Measurements from ENCODE around the gene NLRC5.
"Not testable (repeated sequence)": the region's sequence is repeated elsewhere in the genome, so short reads cannot be mapped to it uniquely, and the experiment has no call there.

The NLRC5 gene

GRCh38 chr16:57003439-57004386 lies 14.4 kb downstream of the NLRC5 start:
- DNase-seq = no peak

DNA sequence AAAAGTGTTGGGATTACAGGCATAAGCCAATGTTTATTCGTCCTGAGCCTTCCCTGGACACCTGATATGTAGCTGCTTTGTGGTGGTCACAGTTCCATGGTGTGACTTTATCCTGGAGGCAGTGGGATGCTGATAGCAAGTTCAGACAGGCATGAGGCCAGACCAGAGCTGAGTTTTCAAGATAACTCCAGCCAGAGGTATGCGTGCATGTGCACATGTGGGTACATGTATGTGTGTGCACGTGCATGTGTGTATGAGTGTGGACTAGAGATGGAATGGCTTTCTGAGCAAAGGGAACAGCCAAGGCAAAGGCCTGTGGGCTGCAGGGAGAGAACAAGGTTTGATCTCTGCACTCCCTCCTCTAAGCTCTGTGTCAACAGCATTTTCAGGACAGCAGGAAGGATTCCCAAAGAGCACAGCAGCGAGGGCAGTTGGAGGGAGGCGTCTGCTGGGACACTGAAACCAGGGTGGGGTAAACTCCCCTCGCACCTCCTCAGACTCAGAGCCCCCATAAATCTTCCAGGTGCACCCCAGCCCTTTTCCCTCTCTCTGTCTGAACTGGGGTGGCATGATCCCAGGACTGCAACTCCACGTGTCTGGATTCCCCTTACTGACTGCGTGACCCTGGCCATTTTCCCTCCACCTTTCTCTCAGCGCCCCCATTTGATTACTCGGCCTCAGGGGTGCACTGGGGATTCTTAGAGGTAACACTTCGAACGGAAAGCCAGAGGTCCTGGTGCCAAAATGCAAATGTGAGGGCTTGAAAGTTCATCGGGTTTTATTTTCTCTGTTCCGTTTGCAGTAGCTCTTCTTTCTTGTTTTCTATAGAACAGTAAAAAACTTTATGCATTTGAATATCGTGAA lies 15.3 kb downstream of the NLRC5 start:
- no peak for DNase-seq

DNA sequence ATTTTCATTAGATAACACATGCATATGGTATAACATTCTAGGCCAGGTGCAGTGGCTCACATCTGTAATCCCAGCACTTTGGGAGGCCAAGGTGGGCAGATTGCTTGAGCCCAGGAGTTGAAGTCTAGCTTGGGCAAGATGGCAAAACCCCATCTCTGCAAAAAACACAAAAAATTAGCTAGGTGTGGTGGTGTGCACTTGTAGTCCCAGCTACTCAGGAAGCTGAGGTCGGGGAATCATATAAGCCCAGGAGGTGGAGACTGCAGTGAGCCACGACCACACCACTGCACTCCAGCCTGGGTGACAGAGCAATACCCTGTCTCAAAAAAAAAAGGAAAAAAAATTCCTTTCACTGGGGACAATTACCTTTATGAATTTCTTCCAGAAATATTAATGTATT lies 16.2 kb downstream of the NLRC5 start:
- not testable (repeated sequence) for DNase-seq

- no peak for DNase-seq
Measured at GRCh38 chr16:57007050-57007449, 17.7 kb downstream of the NLRC5 start.

- no peak for DNase-seq
Measured at GRCh38 chr16:57007530-57007929, 18.2 kb downstream of the NLRC5 start.

DNA sequence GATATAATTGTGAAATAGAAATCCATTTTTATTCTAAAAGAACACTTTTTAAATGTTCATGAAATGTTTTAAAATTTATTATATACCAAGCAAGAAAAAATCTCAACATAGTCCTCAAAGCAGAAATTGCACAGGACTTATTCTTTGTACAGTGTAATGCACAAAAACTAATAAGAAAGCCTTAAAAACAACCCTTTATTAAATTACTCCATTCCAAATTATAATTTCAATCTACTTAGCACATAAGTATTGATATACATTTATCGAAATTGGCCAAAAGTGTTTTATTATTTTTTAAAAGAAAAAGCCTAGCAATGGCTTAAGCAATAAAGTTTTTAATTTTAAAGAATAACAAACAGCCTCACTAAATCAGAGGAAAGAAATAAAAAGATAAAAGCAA lies 19.1 kb downstream of the NLRC5 start:
- no peak for DNase-seq

GRCh38 chr16:57009643-57010170 lies 20.4 kb downstream of the NLRC5 start:
- DNase-seq = no peak

- DNase-seq = no peak
Measured at GRCh38 chr16:57012353-57012752, 23.0 kb downstream of the NLRC5 start.

GRCh38 chr16:57013229-57013628 lies 23.9 kb downstream of the NLRC5 start:
- no peak for DNase-seq

DNA sequence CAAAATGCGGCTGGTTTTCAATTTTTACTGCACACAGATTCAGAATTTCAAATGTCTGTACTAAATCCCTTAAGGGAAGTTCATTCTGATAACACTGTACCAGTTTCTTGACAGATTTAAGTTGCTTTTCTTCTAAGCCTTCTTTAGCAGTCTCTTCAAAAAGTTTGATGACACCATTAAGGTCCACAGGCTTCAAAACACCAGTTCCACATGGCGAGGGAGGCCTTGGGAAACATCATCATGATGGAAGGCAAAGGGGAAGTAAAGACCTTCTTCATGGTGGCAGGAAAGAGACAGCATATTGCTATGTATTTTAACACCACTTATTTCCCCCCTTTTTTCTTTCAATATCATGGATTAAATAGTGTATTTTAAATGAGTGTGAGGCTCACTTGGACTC lies 24.5 kb downstream of the NLRC5 start:
- no peak for DNase-seq

- no peak for DNase-seq
Measured at GRCh38 chr16:57016301-57016700, 26.9 kb downstream of the NLRC5 start.

DNA sequence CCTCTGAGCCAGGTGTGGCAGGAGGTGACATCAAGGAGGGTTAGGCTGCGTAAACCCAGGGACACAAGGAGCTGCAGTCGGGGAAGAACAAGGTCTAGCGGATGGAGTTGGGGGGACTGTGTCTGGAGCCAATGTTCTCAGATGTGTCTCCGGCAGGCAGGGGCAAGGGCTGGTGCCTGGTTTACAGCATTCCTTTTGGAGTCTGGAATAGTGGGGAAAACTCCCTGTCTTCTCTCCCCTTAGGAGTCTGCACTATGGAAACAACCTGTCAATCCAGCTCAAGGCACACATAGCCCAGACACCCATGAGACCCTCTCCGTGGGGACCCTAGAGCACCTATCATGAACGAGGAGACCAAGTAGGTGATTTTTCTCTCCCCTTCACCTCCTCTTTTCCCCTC lies 27.5 kb downstream of the NLRC5 start:
- DNase-seq = no peak

- DNase-seq = no peak
Measured at GRCh38 chr16:57017251-57017650, 27.9 kb downstream of the NLRC5 start.

DNA sequence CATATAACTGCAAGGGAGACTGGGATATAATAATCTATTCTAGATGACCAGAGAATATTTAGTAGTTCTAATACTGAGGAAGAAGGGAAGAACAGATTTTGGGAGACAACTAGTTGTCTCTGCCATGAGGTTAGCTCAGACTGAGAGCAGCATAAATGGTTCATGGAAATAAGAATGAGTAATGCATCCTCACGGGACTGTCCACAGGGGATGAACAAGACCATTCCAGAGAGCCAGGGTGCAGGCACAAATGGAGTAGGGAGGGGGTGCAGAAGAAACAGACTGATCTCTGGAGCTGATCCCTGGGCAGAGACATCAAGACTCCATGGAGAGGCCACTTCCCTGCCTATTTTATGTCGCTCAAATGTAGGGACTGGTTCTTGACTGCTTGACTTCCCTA lies 30.4 kb downstream of the NLRC5 start:
- no peak for DNase-seq

DNA sequence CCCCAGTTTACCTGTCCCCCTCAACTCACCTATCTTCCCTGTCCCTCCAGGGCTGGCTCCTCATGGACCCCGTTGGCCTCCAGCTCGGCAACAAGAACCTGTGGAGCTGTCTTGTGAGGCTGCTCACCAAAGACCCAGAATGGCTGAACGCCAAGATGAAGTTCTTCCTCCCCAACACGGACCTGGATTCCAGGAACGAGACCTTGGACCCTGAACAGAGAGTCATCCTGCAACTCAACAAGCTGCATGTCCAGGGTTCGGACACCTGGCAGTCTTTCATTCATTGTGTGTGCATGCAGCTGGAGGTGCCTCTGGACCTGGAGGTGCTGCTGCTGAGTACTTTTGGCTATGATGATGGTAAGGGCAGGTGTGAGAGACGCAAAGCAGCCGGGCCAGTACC lies 31.3 kb downstream of the NLRC5 start:
- DNase-seq = no peak

- no peak for DNase-seq
Measured at GRCh38 chr16:57021757-57022156, 32.4 kb downstream of the NLRC5 start.

DNA sequence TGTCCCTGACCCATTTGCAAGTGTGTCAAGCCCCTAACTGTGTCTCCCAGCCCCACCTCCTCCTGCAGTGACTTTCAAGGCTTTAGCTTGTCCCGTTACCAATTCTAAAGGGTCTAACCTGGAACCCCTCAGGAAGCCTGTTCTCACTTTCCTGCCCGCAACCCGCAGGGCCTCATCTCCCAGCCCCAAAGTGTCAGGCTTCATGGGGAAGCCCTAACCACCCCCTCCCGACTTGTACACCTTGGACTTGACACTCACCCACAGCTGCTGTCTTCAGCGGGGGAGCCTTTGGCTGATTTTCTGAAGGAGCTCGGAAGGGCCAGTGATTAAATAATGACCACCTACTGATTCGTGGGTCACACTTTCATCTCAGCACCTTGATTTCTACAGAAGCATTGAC lies 33.1 kb downstream of the NLRC5 start:
- no peak for DNase-seq

DNA sequence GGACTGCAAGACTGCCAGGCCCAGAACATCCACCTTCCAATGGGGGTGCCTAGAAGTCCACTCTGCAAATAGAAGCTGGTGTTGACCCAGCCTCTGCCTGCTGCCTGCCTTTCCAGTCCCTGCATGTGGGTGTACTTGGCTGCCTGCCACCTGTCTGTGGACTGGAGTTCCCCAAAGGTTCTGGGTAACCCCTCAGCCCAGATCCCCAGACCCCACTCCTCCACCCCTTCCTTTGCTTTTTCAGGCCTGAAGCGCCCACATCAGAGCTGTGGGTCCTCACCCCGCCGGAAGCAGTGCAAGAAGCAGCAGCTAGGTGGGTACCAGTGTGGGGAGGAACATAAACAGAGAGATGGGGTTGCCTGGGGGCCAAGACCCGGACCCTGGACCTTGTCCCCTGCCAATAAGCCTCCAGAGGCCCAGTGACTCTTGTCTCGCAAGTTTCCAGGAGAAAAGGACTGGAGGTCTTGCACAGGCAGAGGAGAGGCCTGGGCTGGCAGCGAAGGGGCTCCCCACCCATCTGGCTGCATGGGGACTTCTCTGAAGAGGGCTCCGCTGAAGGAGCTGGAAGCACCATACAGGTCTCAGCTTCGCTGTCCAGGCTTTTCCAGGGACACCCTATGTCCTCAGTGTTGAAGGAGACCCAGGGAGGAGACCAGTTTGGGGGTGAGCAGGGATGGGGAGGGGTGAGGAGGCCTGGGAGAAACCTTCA lies 34.3 kb downstream of the NLRC5 start:
- DNase-seq = no peak

- no peak for DNase-seq
Measured at GRCh38 chr16:57024894-57025680, 35.7 kb downstream of the NLRC5 start.

DNA sequence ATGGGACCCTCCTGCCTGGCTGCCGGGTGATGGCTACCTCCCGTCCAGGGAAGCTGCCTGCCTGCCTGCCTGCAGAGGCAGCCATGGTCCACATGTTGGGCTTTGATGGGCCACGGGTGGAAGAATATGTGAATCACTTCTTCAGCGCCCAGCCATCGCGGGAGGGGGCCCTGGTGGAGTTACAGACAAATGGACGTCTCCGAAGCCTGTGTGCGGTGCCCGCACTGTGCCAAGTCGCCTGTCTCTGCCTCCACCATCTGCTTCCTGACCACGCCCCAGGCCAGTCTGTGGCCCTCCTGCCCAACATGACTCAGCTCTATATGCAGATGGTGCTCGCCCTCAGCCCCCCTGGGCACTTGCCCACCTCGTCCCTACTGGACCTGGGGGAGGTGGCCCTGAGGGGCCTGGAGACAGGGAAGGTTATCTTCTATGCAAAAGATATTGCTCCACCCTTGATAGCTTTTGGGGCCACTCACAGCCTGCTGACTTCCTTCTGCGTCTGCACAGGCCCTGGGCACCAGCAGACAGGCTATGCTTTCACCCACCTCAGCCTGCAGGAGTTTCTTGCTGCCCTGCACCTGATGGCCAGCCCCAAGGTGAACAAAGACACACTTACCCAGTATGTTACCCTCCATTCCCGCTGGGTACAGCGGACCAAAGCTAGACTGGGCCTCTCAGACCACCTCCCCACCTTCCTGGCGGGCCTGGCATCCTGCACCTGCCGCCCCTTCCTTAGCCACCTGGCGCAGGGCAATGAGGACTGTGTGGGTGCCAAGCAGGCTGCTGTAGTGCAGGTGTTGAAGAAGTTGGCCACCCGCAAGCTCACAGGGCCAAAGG lies 36.8 kb downstream of the NLRC5 start:
- no peak for DNase-seq

DNA sequence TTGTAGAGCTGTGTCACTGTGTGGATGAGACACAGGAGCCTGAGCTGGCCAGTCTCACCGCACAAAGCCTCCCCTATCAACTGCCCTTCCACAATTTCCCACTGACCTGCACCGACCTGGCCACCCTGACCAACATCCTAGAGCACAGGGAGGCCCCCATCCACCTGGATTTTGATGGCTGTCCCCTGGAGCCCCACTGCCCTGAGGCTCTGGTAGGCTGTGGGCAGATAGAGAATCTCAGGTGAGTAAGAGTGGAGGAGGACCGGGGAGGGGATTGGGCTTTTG lies 37.4 kb downstream of the NLRC5 start:
- DNase-seq = no peak
